C4-2B (cell line): ENCODE results near the gene SP3.

ENCODE experiments used
- CTCF ChIP-seq: fragments of 450-650 bp; conservative IDR thresholded peaks from 2 replicates; pipeline ENCODE4 v1.5.1; 2017; ENCODE audit warnings: mild to moderate bottlenecking
- ZFX ChIP-seq: fragments of 450-650 bp; IDR thresholded peaks from 2 replicates; pipeline ENCODE4 v1.6.1; 2017

DNA sequence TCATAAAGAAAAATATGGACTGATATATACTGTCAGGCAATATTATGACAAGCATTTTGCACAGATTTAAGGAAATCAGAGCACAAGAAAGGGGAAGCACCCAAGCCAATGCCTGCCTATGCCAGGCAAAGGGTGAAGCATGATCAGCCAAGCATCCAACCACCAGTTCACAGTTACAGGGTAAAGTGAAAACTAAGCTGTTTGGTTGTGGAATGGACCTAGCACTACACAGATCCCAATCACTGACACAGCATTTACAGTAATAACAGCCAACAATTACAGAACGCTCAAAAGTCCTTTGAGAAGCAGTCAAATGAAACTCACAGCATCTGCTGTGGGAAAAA is 90.3 kb downstream of the SP3 start:
- TF ChIP-seq CTCF = no peak
- TF ChIP-seq ZFX = no peak
